HUES64 (cell line): ENCODE measurements around the gene CPT1B.
"Not testable (repeated sequence)": the region's sequence is repeated elsewhere in the genome, so short reads cannot be mapped to it uniquely, and the experiment has no call there.

Source experiments
- H3K27ac ChIP-seq: 2 replicates; pipeline ENCODE4 v1.7.0; 2013; ENCODE audit warnings: low read depth, low read length, inconsistent platforms
- H3K27me3 ChIP-seq: 2 replicates; pipeline ENCODE4 v1.6.1; 2013; ENCODE audit warnings: mild to moderate bottlenecking, low read length; ENCODE audit not compliant: insufficient read depth
- H3K36me3 ChIP-seq: 2 replicates; pipeline ENCODE4 v1.6.1; 2013; ENCODE audit warnings: mild to moderate bottlenecking, low read length; ENCODE audit not compliant: insufficient read depth
- H3K4me1 ChIP-seq: 2 replicates; pipeline ENCODE4 v1.6.1; 2013; ENCODE audit warnings: mild to moderate bottlenecking, low read length, moderate library complexity; ENCODE audit not compliant: insufficient read depth
- H3K4me3 ChIP-seq: 2 replicates; pipeline ENCODE4 v1.5.1; 2013; ENCODE audit warnings: mild to moderate bottlenecking, low read length, moderate library complexity
- H3K9ac ChIP-seq: 2 replicates; pipeline ENCODE4 v1.6.1; 2013; ENCODE audit warnings: mild to moderate bottlenecking, low read depth, low read length
- H3K9me3 ChIP-seq: 2 replicates; pipeline ENCODE4 v1.6.1; 2013; ENCODE audit warnings: low read depth, low read length; ENCODE audit not compliant: insufficient read depth
- WGBS: fragments of 150-250, 120-280 bp; methylation state at CpG from one replicate; pipeline ENCODE4 v1.1.7; 2013; ENCODE audit warnings: missing lambda C conversion rate; 5-methylcytosine and 5-hydroxymethylcytosine counted together

Gene CPT1B

DNA sequence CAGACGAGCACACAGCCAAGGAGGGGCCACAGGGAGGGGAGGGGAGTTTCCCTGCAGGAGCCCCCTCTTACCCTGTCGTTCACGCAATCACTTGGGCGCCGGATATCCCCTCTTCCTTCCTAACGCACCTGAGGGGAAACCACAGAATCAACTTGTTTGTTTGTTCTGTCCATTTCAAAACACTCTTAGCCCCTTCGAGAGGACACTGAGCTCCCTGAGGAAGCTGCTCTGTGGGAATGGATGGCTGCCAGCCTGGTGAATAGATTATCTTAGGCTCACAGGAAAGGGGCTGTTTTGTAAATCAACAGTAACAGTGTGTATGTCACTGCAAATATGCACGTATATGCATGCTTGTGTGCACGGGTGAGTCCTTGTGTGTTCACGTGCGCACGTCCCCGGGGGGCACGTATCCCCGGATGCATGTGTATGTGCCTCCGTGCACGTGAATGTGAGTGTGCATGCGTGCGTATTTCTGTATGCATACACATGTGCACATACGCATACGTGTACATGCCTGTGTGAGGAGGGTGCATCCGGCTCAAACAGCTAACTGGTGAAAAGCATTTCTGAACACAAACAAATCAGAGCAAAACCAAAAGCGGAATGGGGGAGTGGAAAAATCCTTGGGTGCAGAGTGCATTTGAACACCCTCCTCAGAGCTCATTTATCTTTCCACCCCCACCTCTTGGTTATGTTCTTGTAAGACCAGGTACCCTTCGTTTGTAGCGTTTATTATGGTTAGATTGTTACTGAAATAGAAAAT lies 42.5 kb upstream of the CPT1B start:
- no peak overlapping the region for H3K27ac ChIP-seq
- no peak overlapping the region for H3K9ac ChIP-seq
- peaks cover 4% of the 10 kb centered on the region; the same call in 1 of the 2 replicates for H3K27me3 ChIP-seq
- WGBS = 57% methylated on average over 25 of the region's 25 CpGs
- peak overlapping the region; percentile 38 for H3K4me3 ChIP-seq
- H3K36me3 ChIP-seq = no peaks in the 10 kb centered on the region
- H3K9me3 ChIP-seq = no peaks in the 10 kb centered on the region
- peaks cover 4% of the 10 kb centered on the region for H3K4me1 ChIP-seq

DNA sequence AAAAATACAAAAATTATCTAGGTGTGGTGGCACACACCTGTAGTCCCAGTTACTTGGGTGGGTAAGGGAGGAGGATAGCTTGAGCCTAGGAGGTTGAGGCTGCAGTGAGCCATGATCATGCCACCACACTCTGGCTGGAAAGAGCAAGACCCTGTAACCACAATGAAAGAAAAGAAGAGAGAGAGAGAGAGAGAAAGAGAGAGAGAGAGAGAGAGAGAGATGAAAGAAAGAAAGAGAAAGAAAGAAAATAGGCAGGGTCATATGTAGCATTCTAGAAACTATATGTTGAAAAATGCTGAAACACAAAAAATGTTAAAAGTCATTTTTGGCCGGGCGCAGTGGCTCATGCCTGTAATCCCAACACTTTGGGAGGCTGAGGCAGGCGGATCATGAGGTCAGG lies 36.1 kb upstream of the CPT1B start:
- H3K4me1 ChIP-seq, H3K27ac ChIP-seq, H3K36me3 ChIP-seq, H3K9me3 ChIP-seq, H3K9ac ChIP-seq, H3K4me3 ChIP-seq: not testable (repeated sequence)
- peaks cover 15% of the 10 kb centered on the region for H3K27me3 ChIP-seq
- 93% methylated on average over 3 of the region's 3 CpGs for WGBS

DNA sequence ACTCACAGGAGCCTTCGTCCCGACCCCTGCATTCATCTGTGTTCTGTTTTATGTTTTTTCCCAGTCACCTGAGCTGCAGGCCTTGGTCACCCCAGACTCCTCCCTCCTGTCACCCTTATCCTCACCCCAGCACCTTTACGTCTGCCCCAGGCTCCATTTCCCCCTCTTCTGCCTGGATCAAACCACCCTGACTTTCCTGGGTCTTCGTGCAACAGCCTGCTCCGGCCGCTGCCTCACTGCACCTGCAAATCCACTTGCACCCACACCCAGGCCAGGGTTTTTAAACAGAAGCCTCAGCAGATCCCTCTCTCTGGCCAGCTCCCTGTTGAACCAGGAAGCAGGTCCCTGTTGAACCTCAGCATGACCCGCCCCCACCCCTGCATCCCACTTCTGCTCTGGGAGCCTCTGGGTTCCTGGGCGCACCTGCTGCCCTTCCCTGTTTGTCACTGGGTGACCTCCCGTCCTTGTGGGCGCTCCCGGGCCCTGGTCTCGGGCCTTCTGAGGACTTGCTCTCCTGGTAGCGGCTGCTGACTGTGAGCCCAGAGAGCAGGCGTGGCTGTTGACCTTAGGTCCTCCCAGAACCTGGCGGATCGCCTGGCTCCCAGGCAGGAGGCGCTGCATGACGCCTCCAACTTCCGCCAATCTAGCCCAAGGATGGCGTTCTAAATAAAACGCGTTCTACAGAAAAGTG lies 35.2 kb upstream of the CPT1B start:
- H3K4me1 ChIP-seq = no peaks in the 10 kb centered on the region
- no peaks in the 10 kb centered on the region for H3K9me3 ChIP-seq
- no peak overlapping the region for H3K4me3 ChIP-seq
- 88% methylated on average over 22 of the region's 22 CpGs for WGBS
- H3K9ac ChIP-seq = no peak overlapping the region
- no peak overlapping the region for H3K27ac ChIP-seq
- H3K36me3 ChIP-seq = no peaks in the 10 kb centered on the region
- peaks cover 15% of the 10 kb centered on the region for H3K27me3 ChIP-seq

DNA sequence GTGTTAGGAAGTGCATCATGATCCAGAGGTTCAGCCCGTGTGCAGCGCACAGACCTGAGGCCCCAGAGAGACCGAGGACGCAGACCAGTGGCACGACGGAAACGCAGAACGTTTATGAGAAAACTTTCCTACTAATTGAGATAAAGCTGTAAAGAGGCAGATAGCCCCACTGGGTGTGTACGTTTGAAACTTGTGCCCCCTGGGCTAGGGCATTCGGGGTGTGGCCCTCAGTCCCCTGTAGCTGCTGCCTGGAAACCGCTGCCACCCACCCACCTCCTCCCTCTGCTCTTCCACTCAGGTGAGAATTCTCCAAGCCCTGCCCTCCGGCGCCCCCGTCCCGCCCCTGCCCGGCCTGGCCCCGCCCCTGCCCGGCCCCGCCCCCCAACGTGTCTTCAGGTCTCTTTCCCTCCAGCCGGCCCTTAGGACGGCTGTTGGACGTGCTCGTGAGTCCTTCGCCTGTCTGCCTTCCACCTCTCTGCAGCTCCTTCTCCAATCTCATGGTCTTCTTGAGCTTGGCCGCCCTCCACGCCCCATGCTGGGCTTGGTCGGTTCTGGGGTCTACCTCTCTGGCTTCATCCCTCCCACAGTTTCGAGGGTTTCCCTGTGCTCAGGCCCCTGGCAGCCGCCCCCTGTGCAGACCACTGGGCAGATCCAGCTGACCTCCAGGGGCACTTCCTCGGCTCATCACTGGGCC lies 34.4 kb upstream of the CPT1B start:
- no peaks in the 10 kb centered on the region for H3K4me1 ChIP-seq
- no peak overlapping the region for H3K9ac ChIP-seq
- H3K9me3 ChIP-seq = no peaks in the 10 kb centered on the region
- H3K4me3 ChIP-seq = no peak overlapping the region
- WGBS = 42% methylated on average over 31 of the region's 31 CpGs
- H3K27me3 ChIP-seq = peaks cover 16% of the 10 kb centered on the region
- no peak overlapping the region for H3K27ac ChIP-seq
- H3K36me3 ChIP-seq = no peaks in the 10 kb centered on the region

DNA sequence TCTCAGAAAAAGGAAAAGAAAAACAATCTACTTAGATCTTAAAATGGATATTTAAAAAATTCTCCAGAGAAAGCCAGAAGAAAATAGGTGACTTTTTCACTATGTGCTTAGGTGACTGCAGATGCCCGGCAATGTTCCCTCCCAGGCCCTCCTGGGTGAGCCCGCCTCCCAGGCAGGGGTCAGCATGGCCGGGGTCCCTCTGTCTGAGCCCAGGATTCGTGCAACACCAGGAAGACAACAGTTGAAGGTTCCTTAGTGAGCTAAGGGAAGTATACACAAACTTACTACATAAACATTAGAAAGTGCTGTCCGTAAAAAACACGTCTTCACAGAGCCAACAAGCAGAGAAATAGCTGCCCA lies 33.9 kb upstream of the CPT1B start:
- Histone ChIP-seq H3K4me1 (no peaks in the 10 kb centered on the region), H3K9ac (no peak overlapping the region), H3K27me3 (peaks cover 22% of the 10 kb centered on the region), H3K4me3 (no peak overlapping the region), H3K27ac (no peak overlapping the region), H3K36me3 (no peaks in the 10 kb centered on the region), H3K9me3 (no peaks in the 10 kb centered on the region)
- 80% methylated on average over 6 of the region's 6 CpGs for WGBS

DNA sequence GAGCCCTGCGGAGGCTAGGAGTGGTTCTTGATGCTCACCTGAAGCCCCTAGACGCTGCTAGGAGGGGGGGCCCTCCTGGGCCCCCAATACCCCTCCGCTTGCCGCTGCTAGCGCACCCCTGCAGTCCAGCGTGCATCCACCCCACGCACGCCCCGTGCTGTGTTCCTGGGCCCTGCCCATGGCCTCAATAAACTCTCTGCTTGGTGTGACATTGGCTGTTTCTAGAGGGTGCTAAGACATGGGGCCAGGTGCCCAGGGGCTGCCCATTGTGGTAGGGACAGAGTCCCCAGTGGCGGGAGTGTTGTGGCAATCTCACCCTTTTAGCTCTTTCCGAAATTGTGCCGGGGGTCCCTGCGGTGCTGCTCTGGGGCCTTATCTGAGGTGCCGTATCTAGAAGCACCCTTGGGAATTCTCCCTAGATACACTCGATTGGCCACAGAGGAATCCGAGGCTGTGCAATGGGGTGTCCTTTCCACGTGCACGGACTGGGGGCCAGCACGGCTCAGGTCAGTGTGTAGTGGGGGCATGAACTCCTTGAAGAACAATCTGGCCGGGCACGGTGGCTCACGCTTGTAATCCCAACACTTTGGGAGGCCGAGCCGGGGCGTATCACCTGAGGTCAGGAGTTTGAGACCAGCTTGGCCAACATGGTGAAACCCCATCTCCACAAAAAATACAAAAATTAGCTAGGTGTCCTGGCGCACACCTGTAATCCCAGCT lies 33.3 kb upstream of the CPT1B start:
- Histone ChIP-seq H3K27me3 (peaks cover 27% of the 10 kb centered on the region), H3K36me3 (no peaks in the 10 kb centered on the region), H3K9ac (no peak overlapping the region), H3K27ac (no peak overlapping the region), H3K4me3 (no peak overlapping the region), H3K9me3 (no peaks in the 10 kb centered on the region), H3K4me1 (no peaks in the 10 kb centered on the region)
- WGBS = 92% methylated on average over 26 of the region's 26 CpGs

DNA sequence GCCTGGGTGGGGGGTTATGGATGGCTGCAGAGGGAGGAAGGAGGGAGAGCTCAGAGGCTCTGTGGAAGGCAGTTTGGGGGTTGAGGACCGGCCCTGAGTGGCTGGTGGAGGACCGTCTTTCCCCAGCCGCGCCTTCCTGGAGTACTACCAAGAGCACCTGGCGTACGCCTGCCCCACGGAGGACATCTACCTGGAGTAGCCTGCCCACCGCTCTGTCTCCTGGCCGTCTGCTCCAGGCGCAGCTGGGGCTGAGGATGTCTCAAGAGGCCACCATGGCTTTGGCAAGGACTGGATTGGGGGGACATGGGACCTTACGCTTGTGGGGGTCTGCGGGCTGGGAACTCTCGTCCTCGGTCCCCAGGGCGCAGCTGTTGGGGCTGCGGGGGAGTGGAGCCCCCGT lies 32.4 kb upstream of the CPT1B start:
- no peak overlapping the region for H3K4me3 ChIP-seq
- H3K4me1 ChIP-seq = no peaks in the 10 kb centered on the region
- H3K9me3 ChIP-seq = no peaks in the 10 kb centered on the region
- H3K9ac ChIP-seq = no peak overlapping the region
- 89% methylated on average over 17 of the region's 17 CpGs for WGBS
- no peaks in the 10 kb centered on the region for H3K36me3 ChIP-seq
- H3K27ac ChIP-seq = no peak overlapping the region
- H3K27me3 ChIP-seq = peaks cover 36% of the 10 kb centered on the region

DNA sequence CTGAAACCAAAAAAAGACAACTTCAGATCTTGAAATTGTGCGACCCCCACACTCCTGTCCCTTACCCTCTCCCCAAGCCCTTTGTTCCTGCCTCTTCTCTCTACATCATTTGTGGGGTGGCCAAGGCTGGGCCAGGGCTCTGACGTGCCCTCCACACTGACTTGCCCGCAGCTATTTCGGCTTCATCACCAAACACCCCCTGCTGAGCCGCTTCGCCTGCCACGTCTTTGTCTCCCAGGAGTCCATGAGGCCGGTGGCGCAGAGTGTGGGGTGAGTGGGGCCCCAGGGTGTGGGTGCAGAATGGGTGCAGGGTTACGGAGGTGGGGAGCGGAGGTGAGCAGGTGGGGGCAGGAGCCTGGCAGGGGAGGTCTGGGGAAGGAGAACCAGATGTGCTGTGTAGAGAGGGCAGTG lies 31.8 kb upstream of the CPT1B start:
- H3K36me3 ChIP-seq = no peaks in the 10 kb centered on the region
- 84% methylated on average over 11 of the region's 11 CpGs for WGBS
- H3K27me3 ChIP-seq = peaks cover 42% of the 10 kb centered on the region
- H3K27ac ChIP-seq = no peak overlapping the region
- H3K9me3 ChIP-seq = no peaks in the 10 kb centered on the region
- no peak overlapping the region for H3K9ac ChIP-seq
- no peak overlapping the region for H3K4me3 ChIP-seq
- H3K4me1 ChIP-seq = no peaks in the 10 kb centered on the region

DNA sequence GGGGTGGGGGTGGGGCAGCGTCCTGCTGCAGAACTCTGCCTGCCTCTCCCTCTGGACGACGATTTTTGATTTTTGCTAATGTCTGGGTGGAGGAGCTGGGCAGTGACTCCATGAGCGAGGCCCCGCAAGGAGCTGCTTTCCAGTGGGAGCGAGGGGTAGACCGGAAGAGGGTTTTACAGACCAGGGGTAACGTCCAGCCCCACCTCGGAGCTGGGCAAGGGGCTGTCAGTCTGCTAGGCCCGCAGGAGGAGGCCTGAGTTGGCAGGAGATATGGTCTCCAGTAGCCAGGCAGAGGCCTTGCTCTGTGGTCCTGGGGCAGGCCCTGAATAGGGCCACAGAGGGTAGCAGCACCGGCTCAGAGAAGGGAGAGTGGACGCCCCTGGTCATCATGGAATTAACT lies 31.4 kb upstream of the CPT1B start:
- Histone ChIP-seq H3K4me3 (no peak overlapping the region), H3K27me3 (peaks cover 46% of the 10 kb centered on the region), H3K9me3 (no peaks in the 10 kb centered on the region), H3K27ac (no peak overlapping the region), H3K36me3 (no peaks in the 10 kb centered on the region), H3K9ac (no peak overlapping the region), H3K4me1 (no peaks in the 10 kb centered on the region)
- 86% methylated on average over 12 of the region's 12 CpGs for WGBS

DNA sequence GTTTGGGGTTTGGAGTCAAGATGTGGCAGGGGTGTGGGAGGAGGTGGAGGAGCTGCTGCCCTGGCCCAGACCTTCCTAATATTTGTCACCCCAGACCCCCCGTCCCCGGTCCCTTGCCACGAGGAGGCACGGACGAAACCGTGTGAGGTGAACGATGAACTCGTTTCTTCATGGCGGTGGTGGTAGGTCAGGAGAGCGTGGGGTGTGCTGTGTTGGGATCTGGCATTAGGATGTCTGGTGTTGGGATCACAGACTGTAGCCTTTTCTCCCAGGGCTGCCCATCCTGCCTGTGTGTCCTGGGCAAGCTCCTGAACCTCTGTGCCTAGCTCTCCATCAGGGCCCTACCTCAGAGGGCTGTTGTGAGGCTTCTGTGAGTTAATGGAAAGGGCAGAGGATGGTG lies 30.8 kb upstream of the CPT1B start:
- 92% methylated on average over 10 of the region's 10 CpGs for WGBS
- H3K27me3 ChIP-seq = peaks cover 52% of the 10 kb centered on the region
- no peaks in the 10 kb centered on the region for H3K9me3 ChIP-seq
- no peak overlapping the region for H3K9ac ChIP-seq
- no peaks in the 10 kb centered on the region for H3K4me1 ChIP-seq
- no peaks in the 10 kb centered on the region for H3K36me3 ChIP-seq
- H3K4me3 ChIP-seq = no peak overlapping the region
- H3K27ac ChIP-seq = no peak overlapping the region
